ENCODE measurements around the gene RBM20. TPM values are rescaled to one million over a fixed set of nuclear protein-coding genes. Genes with fewer than 3 reads are reported as not detected.
A peak's percentile ranks its signal among the peaks of the same experiment; 100 is the strongest.

RBM20 gene
- total RNA-seq, 4 donors from 2014 or later: 7.4 to 18.4 (median 10.2) TPM

GRCh38 chr10:110668443-110668842 is 24.3 kb downstream of the RBM20 start:
- Histone ChIP-seq H3K9me3 (no peaks in the 10 kb centered on the region), H3K27ac (peak overlapping the region; percentile 89 to 97 (median 94)), H3K4me3 (peak overlapping the region in 2 of 4 donors; percentile 14 to 35), H3K4me1 (peaks cover 46 to 51% of the 10 kb centered on the region in 2 donors), H3K36me3 (no peaks in the 10 kb centered on the region), H3K27me3 (no peaks in the 10 kb centered on the region)
- in situ Hi-C loops (cut with MboI; ENCODE audit: low sequenced_read_pairs in 4 of 4): no loop called here
- intact Hi-C loops (cut with DNase I; ENCODE audit: low total_unique reads): no loop called here
- ATAC-seq (no peak), DNase-seq (no peak)
- TF ChIP-seq CTCF (IDR thresholded peaks at IDR 0.05 in 4 of 5, conservative IDR thresholded peaks at IDR 0.05 in 1 of 5) (no peak), POLR2A (IDR thresholded peaks at IDR 0.05) (no peak)

- DNase-seq (no peak), ATAC-seq (no peak)
- Histone ChIP-seq H3K4me3 (no peak overlapping the region), H3K36me3 (no peaks in the 10 kb centered on the region), H3K4me1 (peaks cover 42 to 45% of the 10 kb centered on the region in 2 donors), H3K27ac (peak overlapping the region; percentile 3 to 97 (median 87)), H3K27me3 (no peaks in the 10 kb centered on the region), H3K9me3 (no peaks in the 10 kb centered on the region)
- in situ Hi-C loops (cut with MboI; ENCODE audit: low sequenced_read_pairs in 4 of 4): loop anchor here in 2 of 4 donors (5.0 to 10.0 kb wide), 2 partner anchors 56 to 58 kb away; no protein-coding TSS in a partner anchor
- TF ChIP-seq POLR2A (IDR thresholded peaks at IDR 0.05) (no peak), CTCF (IDR thresholded peaks at IDR 0.05 in 4 of 5, conservative IDR thresholded peaks at IDR 0.05 in 1 of 5) (no peak)
- intact Hi-C loops (cut with DNase I; ENCODE audit: low total_unique reads): no loop called here
Measured at GRCh38 chr10:110670335-110670734, 26.2 kb downstream of the RBM20 start.

- H3K9me3 ChIP-seq: no peaks in the 10 kb centered on the region
- H3K4me3 ChIP-seq: peak overlapping the region; percentile 69 to 87 (median 71)
- ATAC-seq (peak; percentile 75 to 81), DNase-seq (peak; percentile 70 to 78)
- H3K36me3 ChIP-seq: no peaks in the 10 kb centered on the region
- in situ Hi-C loops (cut with MboI; ENCODE audit: low sequenced_read_pairs in 4 of 4) (loop anchor here in 2 of 4 donors (5.0 to 10.0 kb wide), 2 partner anchors 57 to 60 kb away; no protein-coding TSS in a partner anchor), intact Hi-C loops (cut with DNase I; ENCODE audit: low total_unique reads) (no loop called here)
- H3K27me3 ChIP-seq: no peaks in the 10 kb centered on the region
- H3K27ac ChIP-seq: peak overlapping the region; percentile 85 to 97 (median 90)
- peak; percentile 86 to 94 (median 92) for TF ChIP-seq CTCF (IDR thresholded peaks at IDR 0.05 in 4 of 5, conservative IDR thresholded peaks at IDR 0.05 in 1 of 5)
- peak; percentile 44 to 52 for TF ChIP-seq POLR2A (IDR thresholded peaks at IDR 0.05)
- peaks cover 31 to 35% of the 10 kb centered on the region in 2 donors for H3K4me1 ChIP-seq
Measured at GRCh38 chr10:110671788-110672579, 27.8 kb downstream of the RBM20 start.

DNA sequence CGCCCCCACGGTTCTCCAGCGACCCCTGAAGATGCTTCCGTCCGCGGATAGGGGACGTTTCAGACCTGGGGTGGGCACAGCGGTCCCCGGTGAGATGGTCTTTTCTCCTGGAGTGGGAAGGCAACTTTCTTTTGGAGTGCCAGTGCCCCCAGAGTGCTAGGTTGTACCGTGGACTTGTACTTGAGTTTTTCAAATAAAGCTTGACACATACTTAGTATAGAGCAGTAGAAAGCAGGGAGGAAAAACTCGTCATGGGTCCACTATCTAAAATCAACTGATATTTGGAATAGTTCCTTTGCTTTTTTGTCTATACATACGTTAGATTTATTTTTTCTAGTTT is 28.4 kb downstream of the RBM20 start:
- H3K27me3 ChIP-seq: no peaks in the 10 kb centered on the region
- H3K27ac ChIP-seq: peak overlapping the region; percentile 85 to 97 (median 90)
- ATAC-seq: peak in 1 of 2 donors; percentile 7
- in situ Hi-C loops (cut with MboI; ENCODE audit: low sequenced_read_pairs in 4 of 4) (loop anchor here in 2 of 4 donors (5.0 to 10.0 kb wide), 2 partner anchors 58 to 60 kb away; no protein-coding TSS in a partner anchor), intact Hi-C loops (cut with DNase I; ENCODE audit: low total_unique reads) (no loop called here)
- peaks cover 26 to 30% of the 10 kb centered on the region in 2 donors for H3K4me1 ChIP-seq
- DNase-seq: no peak
- H3K4me3 ChIP-seq: peak overlapping the region; percentile 69 to 87 (median 71)
- no peaks in the 10 kb centered on the region for H3K36me3 ChIP-seq
- no peak for TF ChIP-seq POLR2A (IDR thresholded peaks at IDR 0.05)
- no peak for TF ChIP-seq CTCF (IDR thresholded peaks at IDR 0.05 in 4 of 5, conservative IDR thresholded peaks at IDR 0.05 in 1 of 5)
- H3K9me3 ChIP-seq: no peaks in the 10 kb centered on the region
